ENCODE measurements around the gene GRM8.

- TF ChIP-seq CTCF (IDR thresholded peaks at IDR 0.05; ENCODE audit: low read length) (no peak), EZH2 (optimal IDR thresholded peaks at IDR 0.05; ENCODE audit: low read depth, low read length) (no peak)
Observed at GRCh38 chr7:127208351-127208750, 44.4 kb downstream of the GRM8 start.
